Measurements from ENCODE around the gene EVA1B. TPM values are rescaled to one million over a fixed set of nuclear protein-coding genes. Genes with fewer than 3 reads are reported as not detected.
A peak's percentile ranks its signal among the peaks of the same experiment; 100 is the strongest.

Gene EVA1B
- total RNA-seq, 1 experiment from 2014 or later: 25.1 TPM

DNA sequence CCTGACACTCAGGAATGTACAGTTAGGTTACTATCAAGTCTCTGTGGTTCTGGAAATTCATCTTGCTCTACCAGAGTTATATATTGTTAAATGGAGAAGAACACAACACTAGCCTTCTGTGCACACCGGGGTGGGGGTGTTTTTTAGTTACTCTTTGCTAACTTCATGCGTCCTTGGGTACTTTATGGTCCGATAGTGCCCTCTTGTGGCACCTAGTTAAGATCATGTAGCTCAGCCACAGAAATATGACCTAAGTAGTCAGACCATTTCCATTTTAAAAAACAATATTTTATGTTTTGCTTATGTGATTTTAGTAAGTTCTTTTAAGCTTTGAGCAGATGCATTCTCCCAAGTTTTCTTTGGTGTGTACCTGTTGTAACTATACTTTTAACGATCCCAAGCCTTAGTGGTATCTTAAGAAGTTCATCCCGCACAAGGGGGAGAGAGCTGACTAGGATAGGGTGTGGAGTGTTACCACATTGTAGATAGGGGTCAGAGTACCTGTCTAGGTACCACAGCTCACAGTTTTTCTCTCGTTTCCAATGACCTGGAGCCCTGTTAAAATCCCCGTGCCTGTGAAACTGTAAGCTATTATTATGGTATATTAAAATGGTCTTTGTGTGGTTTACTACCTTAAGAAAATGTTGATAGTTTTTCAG lies 37.9 kb downstream of the EVA1B start:
- ATAC-seq: peak; percentile 98
- TF ChIP-seq EZH2phosphoT487 (IDR thresholded peaks at IDR 0.05; ENCODE audit: borderline replicate concordance): no peak
- TF ChIP-seq, protein P1, sequence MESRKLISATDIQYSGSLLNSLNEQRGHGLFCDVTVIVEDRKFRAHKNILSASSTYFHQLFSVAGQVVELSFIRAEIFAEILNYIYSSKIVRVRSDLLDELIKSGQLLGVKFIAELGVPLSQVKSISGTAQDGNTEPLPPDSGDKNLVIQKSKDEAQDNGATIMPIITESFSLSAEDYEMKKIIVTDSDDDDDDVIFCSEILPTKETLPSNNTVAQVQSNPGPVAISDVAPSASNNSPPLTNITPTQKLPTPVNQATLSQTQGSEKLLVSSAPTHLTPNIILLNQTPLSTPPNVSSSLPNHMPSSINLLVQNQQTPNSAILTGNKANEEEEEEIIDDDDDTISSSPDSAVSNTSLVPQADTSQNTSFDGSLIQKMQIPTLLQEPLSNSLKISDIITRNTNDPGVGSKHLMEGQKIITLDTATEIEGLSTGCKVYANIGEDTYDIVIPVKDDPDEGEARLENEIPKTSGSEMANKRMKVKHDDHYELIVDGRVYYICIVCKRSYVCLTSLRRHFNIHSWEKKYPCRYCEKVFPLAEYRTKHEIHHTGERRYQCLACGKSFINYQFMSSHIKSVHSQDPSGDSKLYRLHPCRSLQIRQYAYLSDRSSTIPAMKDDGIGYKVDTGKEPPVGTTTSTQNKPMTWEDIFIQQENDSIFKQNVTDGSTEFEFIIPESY (IDR thresholded peaks at IDR 0.05; ENCODE audit: extremely low read depth, insufficient replicate concordance, low read length): no peak
- TF ChIP-seq TCF7L2 (IDR thresholded peaks at IDR 0.05; ENCODE audit: borderline replicate concordance, extremely low read depth, insufficient read depth, insufficient read length): no peak
- peak; percentile 85 for TF ChIP-seq RAD21 (IDR thresholded peaks at IDR 0.05; ENCODE audit: low read depth)
- TF ChIP-seq, protein P2, sequence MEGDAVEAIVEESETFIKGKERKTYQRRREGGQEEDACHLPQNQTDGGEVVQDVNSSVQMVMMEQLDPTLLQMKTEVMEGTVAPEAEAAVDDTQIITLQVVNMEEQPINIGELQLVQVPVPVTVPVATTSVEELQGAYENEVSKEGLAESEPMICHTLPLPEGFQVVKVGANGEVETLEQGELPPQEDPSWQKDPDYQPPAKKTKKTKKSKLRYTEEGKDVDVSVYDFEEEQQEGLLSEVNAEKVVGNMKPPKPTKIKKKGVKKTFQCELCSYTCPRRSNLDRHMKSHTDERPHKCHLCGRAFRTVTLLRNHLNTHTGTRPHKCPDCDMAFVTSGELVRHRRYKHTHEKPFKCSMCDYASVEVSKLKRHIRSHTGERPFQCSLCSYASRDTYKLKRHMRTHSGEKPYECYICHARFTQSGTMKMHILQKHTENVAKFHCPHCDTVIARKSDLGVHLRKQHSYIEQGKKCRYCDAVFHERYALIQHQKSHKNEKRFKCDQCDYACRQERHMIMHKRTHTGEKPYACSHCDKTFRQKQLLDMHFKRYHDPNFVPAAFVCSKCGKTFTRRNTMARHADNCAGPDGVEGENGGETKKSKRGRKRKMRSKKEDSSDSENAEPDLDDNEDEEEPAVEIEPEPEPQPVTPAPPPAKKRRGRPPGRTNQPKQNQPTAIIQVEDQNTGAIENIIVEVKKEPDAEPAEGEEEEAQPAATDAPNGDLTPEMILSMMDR (IDR thresholded peaks at IDR 0.05 in 2 of 3, conservative IDR thresholded peaks at IDR 0.05 in 1 of 3; ENCODE audit: borderline replicate concordance in 1 of 3, insufficient read depth in 1 of 3, low read depth in 2 of 3, low read length in 2 of 3): peak; percentile 68 to 84 (median 82); a peak in 5 of 6 replicates
- TF ChIP-seq CEBPB (IDR thresholded peaks at IDR 0.05; ENCODE audit: low read depth): no peak
- no peak for TF ChIP-seq FOSL1 (IDR thresholded peaks at IDR 0.05; ENCODE audit: low read depth)
- TF ChIP-seq SRF (IDR thresholded peaks at IDR 0.05; ENCODE audit: low read depth): no peak
- no peak for TF ChIP-seq POLR2A (IDR thresholded peaks at IDR 0.05; ENCODE audit: borderline replicate concordance, extremely low read depth, insufficient read depth, insufficient read length)
- DNase-seq (ENCODE audit: low read depth, low spot score): peak; percentile 78
- ChIA-PET RAD21 (ENCODE audit: low non-redundant PET in 1 of 2, low total read pairs in 2 of 2, uncharacterized antibody in 2 of 2, unreplicated experiment in 2 of 2) (interaction anchor here (1.0 to 1.2 kb wide), 2 partner anchors 136 kb away, joined by 6 to 7 read pairs; partner anchors contain the start of gene TRAPPC3 (in 2 of the 2)), POLR2A (interaction anchor here (1.2 kb wide), 1 partner anchor 136 kb away, joined by 5 read pairs; the partner anchor contains the start of gene TRAPPC3), CTCF (interaction anchor here (0.6 to 2.3 kb wide), 20 partner anchors 8 to 206 kb away, joined by 3 to 35 read pairs (median 4); partner anchors contain the start of genes MAP7D1, OSCP1, THRAP3 and TRAPPC3)
- H4K20me1 ChIP-seq (ENCODE audit: insufficient read depth): peaks cover 5% of the 10 kb centered on the region; the same call in 1 of the 2 replicates
- no peak overlapping the region for H3K4me2 ChIP-seq (ENCODE audit: low read length)
- no peak overlapping the region for H2AFZ ChIP-seq (ENCODE audit: low read depth, low read length, poor library complexity, severe bottlenecking)
- H3K79me2 ChIP-seq (ENCODE audit: insufficient read depth, low read length): peaks cover 80% of the 10 kb centered on the region
- no peaks in the 10 kb centered on the region for H3K9me3 ChIP-seq (ENCODE audit: control insufficient read depth in 1 of 2, insufficient read depth in 1 of 2, low read depth in 1 of 2, low read length in 2 of 2)
- H3K9ac ChIP-seq (ENCODE audit: low read length): no peak overlapping the region
- peak overlapping the region; percentile 17; the same call in 1 of the 2 replicates for H3K27ac ChIP-seq (ENCODE audit: low read depth, low read length)
- H3K27me3 ChIP-seq (ENCODE audit: insufficient read depth, low read length): no peaks in the 10 kb centered on the region
- H3K36me3 ChIP-seq (ENCODE audit: control insufficient read depth in 1 of 2, insufficient read depth in 2 of 2, low read length in 2 of 2): peaks cover 60% of the 10 kb centered on the region in 2 experiments
- intact Hi-C loops (cut with micrococcal nuclease): loop anchor here (1.0 kb wide), 3 partner anchors 97 to 186 kb away; partner anchors contain the start of gene TRAPPC3
- H3K9me2 ChIP-seq (ENCODE audit: insufficient read depth): no peaks in the 10 kb centered on the region
- no TSS peak for BruUV-seq (replicated peaks)
- no peak overlapping the region for H3K4me3 ChIP-seq (replicated peaks in 1 of 2; ENCODE audit: low read depth in 1 of 2, low read length in 2 of 2)
- H3K4me1 ChIP-seq (ENCODE audit: control insufficient read depth in 1 of 2, insufficient read depth in 2 of 2, low read length in 2 of 2): no peaks in the 10 kb centered on the region; a peak in 2 of 4 replicates
